IPS-11a (cell line): ENCODE results near the gene KLRC3.
"Not testable (repeated sequence)": the region's sequence is repeated elsewhere in the genome, so short reads cannot be mapped to it uniquely, and the experiment has no call there.

Experiments used
- H3K4me3 ChIP-seq: one replicate; pipeline ENCODE4 v1.5.1; 2013; ENCODE audit warnings: low read depth, low read length, control low read depth

Gene KLRC3

GRCh38 chr12:10420334-10420733 lies at the start of gene KLRC3:
TSS of gene KLRC3 (minus strand) at chr12:10420595. CDS start at chr12:10420550, 45 bp downstream.
- not testable (repeated sequence) for H3K4me3 ChIP-seq

GRCh38 chr12:10469701-10470100 lies 49.3 kb upstream of the KLRC3 start:
- H3K4me3 ChIP-seq, result no peak overlapping the region

- H3K4me3 ChIP-seq, result no peak overlapping the region
Observed at GRCh38 chr12:10466311-10466710, 45.9 kb upstream of the KLRC3 start.

- H3K4me3 ChIP-seq, result no peak overlapping the region
Observed at GRCh38 chr12:10457760-10458159, 37.4 kb upstream of the KLRC3 start.

- H3K4me3 ChIP-seq, result no peak overlapping the region
Observed at GRCh38 chr12:10456856-10457255, 36.5 kb upstream of the KLRC3 start.

GRCh38 chr12:10455766-10456165 lies 35.4 kb upstream of the KLRC3 start:
- H3K4me3 ChIP-seq, result no peak overlapping the region

GRCh38 chr12:10454531-10454930 lies 34.1 kb upstream of the KLRC3 start:
- no peak overlapping the region for H3K4me3 ChIP-seq

- no peak within 1 kb of the TSS for H3K4me3 ChIP-seq
Observed at GRCh38 chr12:10453156-10453555, 32.8 kb upstream of the KLRC3 start, which contains the start of gene KLRC1. TSS of gene KLRC1 (minus strand) at chr12:10453377. CDS start at chr12:10451156, 2,221 bp downstream.

GRCh38 chr12:10448236-10448635 lies 27.8 kb upstream of the KLRC3 start:
- H3K4me3 ChIP-seq, result no peak overlapping the region

GRCh38 chr12:10446052-10446451 lies 25.7 kb upstream of the KLRC3 start:
- not testable (repeated sequence) for H3K4me3 ChIP-seq

GRCh38 chr12:10441144-10441543 lies 20.7 kb upstream of the KLRC3 start:
- H3K4me3 ChIP-seq, result not testable (repeated sequence)

- H3K4me3 ChIP-seq, result not testable (repeated sequence)
Observed at GRCh38 chr12:10439608-10440274, 19.3 kb upstream of the KLRC3 start.

GRCh38 chr12:10437601-10438000 lies 17.2 kb upstream of the KLRC3 start:
- not testable (repeated sequence) for H3K4me3 ChIP-seq

- H3K4me3 ChIP-seq, result not testable (repeated sequence)
Observed at GRCh38 chr12:10435816-10436215, 15.4 kb upstream of the KLRC3 start, which contains the start of gene KLRC2. TSS of gene KLRC2 (minus strand) at chr12:10436010. CDS start at chr12:10435986, 24 bp downstream.

- H3K4me3 ChIP-seq, result not testable (repeated sequence)
Observed at GRCh38 chr12:10430623-10431022, 10.2 kb upstream of the KLRC3 start.

- H3K4me3 ChIP-seq, result not testable (repeated sequence)
Observed at GRCh38 chr12:10425938-10426337, 5.5 kb upstream of the KLRC3 start.

- not testable (repeated sequence) for H3K4me3 ChIP-seq
Observed at GRCh38 chr12:10424260-10424899, 4.0 kb upstream of the KLRC3 start.

- not testable (repeated sequence) for H3K4me3 ChIP-seq
Observed at GRCh38 chr12:10422159-10422558, 1.8 kb upstream of the KLRC3 start.

GRCh38 chr12:10409392-10409791 lies 11.0 kb downstream of the KLRC3 start, which contains the start of gene KLRC4:
TSS of gene KLRC4 (minus strand) at chr12:10409757. CDS start at chr12:10409575, 182 bp downstream.
- no peak within 1 kb of the TSS for H3K4me3 ChIP-seq

- H3K4me3 ChIP-seq, result no peak overlapping the region
Observed at GRCh38 chr12:10408842-10409241, 11.6 kb downstream of the KLRC3 start.

- H3K4me3 ChIP-seq, result no peak overlapping the region
Observed at GRCh38 chr12:10406725-10407124, 13.7 kb downstream of the KLRC3 start.

GRCh38 chr12:10405294-10405693 lies 15.1 kb downstream of the KLRC3 start:
- no peak overlapping the region for H3K4me3 ChIP-seq
